Activated naive CD4-positive, alpha-beta T cell treated with anti-CD3 and anti-CD28 coated beads, Interleukin-2, amount 50 U/mL, for 72 hours (primary cell): Measurements from ENCODE around the gene AURKAIP1. TPM values are rescaled to one million over a fixed set of nuclear protein-coding genes. Genes with fewer than 3 reads are reported as not detected.

ENCODE experiments used
- ATAC-seq, 2 donors: fragments of 150-1000 bp; cut with Tn5 transposase; 2 replicates each; pipeline ENCODE4 v1.10.0; 2021; ENCODE audit warnings: mild to moderate bottlenecking in 2 of 2, moderate library complexity in 2 of 2
- DNase-seq, 2 donors: peaks; one replicate each; pipeline ENCODE4 v3.0.0; 2021 to 2022; ENCODE audit warnings: low spot score in 2 of 2
- H3K27ac Mint-ChIP-seq, 2 donors: one replicate each; pipeline ENCODE4 v1.8.0; 2022; ENCODE audit warnings: mild to moderate bottlenecking in 2 of 2, mixed read lengths in 2 of 2
- H3K36me3 Mint-ChIP-seq, 2 donors: one replicate each; pipeline ENCODE4 v1.8.0; 2022; ENCODE audit warnings: mixed read lengths in 2 of 2
- H3K9me3 Mint-ChIP-seq, 2 donors: one replicate each; pipeline ENCODE4 v1.8.0; 2022; ENCODE audit warnings: mixed read lengths in 2 of 2
- total RNA-seq, 2 donors: library from RNA; stranded (reverse); gene quantifications; one replicate each; pipeline ENCODE4 v1.2.3, GENCODE V29; 2022

Gene AURKAIP1
- total RNA-seq, 2 donors from 2014 or later, result 115 to 122 TPM

DNA sequence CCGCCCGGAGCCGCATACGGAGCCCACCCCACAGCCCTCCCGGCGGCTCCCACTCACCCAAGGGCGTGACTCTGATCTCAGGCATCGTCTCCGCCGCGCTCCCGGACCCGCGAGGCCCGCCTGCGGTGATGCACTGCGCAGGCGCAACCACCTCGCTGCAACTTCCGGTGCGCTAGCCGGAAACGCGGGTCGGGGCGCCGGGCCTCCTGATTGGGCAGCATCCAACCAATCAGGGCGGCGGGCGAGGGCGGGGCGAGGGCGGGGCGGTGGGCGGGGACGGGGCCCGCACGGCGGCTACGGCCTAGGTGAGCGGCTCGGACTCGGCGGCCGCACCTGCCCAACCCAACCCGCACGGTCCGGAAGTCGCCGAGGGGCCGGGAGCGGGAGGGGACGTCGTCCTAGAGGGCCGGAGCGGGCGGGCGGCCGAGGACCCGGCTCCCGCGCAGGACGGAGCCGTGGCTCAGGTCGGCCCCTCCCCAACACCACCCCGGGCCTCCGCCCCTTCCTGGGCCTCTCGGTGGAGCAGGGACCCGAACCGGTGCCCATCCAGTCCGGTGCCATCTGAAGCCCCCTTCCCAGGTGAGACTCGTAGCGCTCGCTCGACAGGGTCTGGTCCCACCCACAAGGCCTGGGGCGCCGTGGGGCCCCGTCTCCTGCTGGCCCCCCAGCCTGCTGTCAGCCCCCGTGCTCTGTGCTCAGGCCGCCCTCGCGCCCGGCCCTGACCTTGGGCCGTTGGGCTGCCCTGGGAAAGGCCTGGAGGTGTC lies 50.3 kb downstream of the AURKAIP1 start, which contains the start of the genes CPTP and INTS11:
CPTP (plus strand) TSS at position 279 of the 764 bp plus-strand sequence. CDS start 2,109 bp downstream, outside the sequence.
INTS11 (minus strand) TSS at position 137 of the 764 bp plus-strand sequence; CDS start at position 85, 52 bp downstream.
- peaks cover 2% of the 10 kb centered on the region in 2 donors for H3K9me3 Mint-ChIP-seq
- peak; percentile 88 to 90 for ATAC-seq
- H3K27ac Mint-ChIP-seq, result peak within 1 kb of the TSS; percentile 87 to 96
- peak; percentile 95 to 97 for DNase-seq
- H3K36me3 Mint-ChIP-seq, result peaks cover 0 to 7% of the 10 kb centered on the region in 2 donors

DNA sequence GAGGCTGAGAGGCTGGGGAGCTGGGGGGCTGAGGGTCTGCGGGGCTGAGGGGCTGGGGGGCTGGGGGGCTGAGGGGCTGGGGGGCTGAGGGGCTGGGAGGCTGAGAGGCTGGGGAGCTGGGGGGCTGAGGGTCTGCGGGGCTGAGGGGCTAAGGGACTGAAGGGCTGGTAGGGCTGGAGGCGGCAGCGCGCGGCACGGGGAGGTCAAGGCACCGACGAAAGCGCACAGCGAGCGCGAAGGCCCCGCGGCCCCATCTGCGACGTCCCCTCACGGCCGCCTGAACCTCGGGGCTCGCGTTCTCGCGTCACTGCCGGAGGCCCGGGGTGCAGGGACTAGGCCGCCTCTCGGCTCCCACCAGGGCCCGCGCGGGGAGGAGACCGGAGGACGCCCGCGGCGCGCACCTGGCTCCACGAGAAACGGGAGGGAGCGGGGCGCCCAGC lies 50.9 kb downstream of the AURKAIP1 start:
- peak overlapping the region in 1 of 2 donors; percentile 87 for H3K27ac Mint-ChIP-seq
- peak in 1 of 2 donors; percentile 36 for ATAC-seq
- H3K9me3 Mint-ChIP-seq, result no peaks in the 10 kb centered on the region
- DNase-seq, result no peak
- H3K36me3 Mint-ChIP-seq, result peaks cover 0 to 7% of the 10 kb centered on the region in 2 donors

Other genes with a start within 250 kb of the AURKAIP1 start
- gene TTLL10, start 201.3 kb downstream of the AURKAIP1 start, total RNA-seq, result not detected
- gene TNFRSF18, start 168.6 kb downstream of the AURKAIP1 start, total RNA-seq, result 100 to 1,000 TPM in 1 of 2 donors, 10 to 100 TPM in 1; 43.6 to 250 TPM
- gene TNFRSF4, start 161.1 kb downstream of the AURKAIP1 start, total RNA-seq, result 100 to 1,000 TPM; 166 to 176 TPM
- 100 to 1,000 TPM in 1 of 2 donors, 10 to 100 TPM in 1; 68.4 to 144 TPM for gene SDF4, start 143.2 kb downstream of the AURKAIP1 start, total RNA-seq
- gene B3GALT6, start 143.0 kb downstream of the AURKAIP1 start, total RNA-seq, result 10 to 100 TPM in 1 of 2 donors, 1 to 10 TPM in 1; 9.0 to 12.5 TPM
- gene C1QTNF12, start 128.5 kb downstream of the AURKAIP1 start, total RNA-seq, result 10 to 100 TPM in 1 of 2 donors, 1 to 10 TPM in 1; 4.0 to 17.7 TPM
- gene UBE2J2, start 101.4 kb downstream of the AURKAIP1 start, total RNA-seq, result 10 to 100 TPM; 59.4 to 80.5 TPM
- gene SCNN1D, start 94.8 kb downstream of the AURKAIP1 start, total RNA-seq, result 10 to 100 TPM in 1 of 2 donors, 1 to 10 TPM in 1; 3.2 to 11.7 TPM
- 10 to 100 TPM; 38.3 to 52.4 TPM for gene ACAP3, start 67.3 kb downstream of the AURKAIP1 start, total RNA-seq
- gene PUSL1, start 66.6 kb downstream of the AURKAIP1 start, total RNA-seq, result 10 to 100 TPM; 15.1 to 39.5 TPM
- 100 to 1,000 TPM; 119 to 142 TPM for gene INTS11, start 50.5 kb downstream of the AURKAIP1 start, total RNA-seq
- 10 to 100 TPM in 1 of 2 donors, 1 to 10 TPM in 1; 9.8 to 12.2 TPM for gene CPTP, start 50.4 kb downstream of the AURKAIP1 start, total RNA-seq
- under 1 TPM; 0.32 to 0.43 TPM for gene TAS1R3, start 43.9 kb downstream of the AURKAIP1 start, total RNA-seq
- gene DVL1, start 25.8 kb downstream of the AURKAIP1 start, total RNA-seq, result 10 to 100 TPM; 41.9 to 44.8 TPM
- gene MXRA8, start 16.7 kb downstream of the AURKAIP1 start, total RNA-seq, result under 1 TPM in 1 of 2 donors, not detected in 1; 0.66 TPM
- 100 to 1,000 TPM; 108 to 174 TPM for gene CCNL2, start 24.1 kb upstream of the AURKAIP1 start, total RNA-seq
- gene MRPL20, start 32.1 kb upstream of the AURKAIP1 start, total RNA-seq, result 100 to 1,000 TPM in 1 of 2 donors, 10 to 100 TPM in 1; 82.9 to 115 TPM
- under 1 TPM in 1 of 2 donors, not detected in 1; 0.29 TPM for gene ANKRD65, start 46.1 kb upstream of the AURKAIP1 start, total RNA-seq
- gene VWA1, start 60.5 kb upstream of the AURKAIP1 start, total RNA-seq, result 1 to 10 TPM in 1 of 2 donors, under 1 TPM in 1; 0.59 to 6.9 TPM
- gene ATAD3C, start 74.5 kb upstream of the AURKAIP1 start, total RNA-seq, result 1 to 10 TPM; 1.1 to 1.9 TPM
- gene ATAD3B, start 96.6 kb upstream of the AURKAIP1 start, total RNA-seq, result 10 to 100 TPM; 30.1 to 33.1 TPM
- gene ATAD3A, start 137.0 kb upstream of the AURKAIP1 start, total RNA-seq, result 10 to 100 TPM; 35.7 to 39.7 TPM
- gene TMEM240, start 165.4 kb upstream of the AURKAIP1 start, total RNA-seq, result under 1 TPM; 0.41 to 0.58 TPM
- gene SSU72, start 199.7 kb upstream of the AURKAIP1 start, total RNA-seq, result 100 to 1,000 TPM in 1 of 2 donors, 10 to 100 TPM in 1; 82.9 to 121 TPM
- gene FNDC10, start 224.9 kb upstream of the AURKAIP1 start, total RNA-seq, result 1 to 10 TPM in 1 of 2 donors, under 1 TPM in 1; 0.18 to 2.9 TPM
- 10 to 100 TPM; 36.7 to 49.8 TPM for gene MIB2, start 240.3 kb upstream of the AURKAIP1 start, total RNA-seq